Activated CD4-positive, alpha-beta T cell treated with anti-CD3 and anti-CD28 coated beads, Interleukin-2, amount 10 ng/mL, durations not matched to agents 7 days and 5 days (primary cell): Measurements from ENCODE around the gene PBX3. TPM values are rescaled to one million over a fixed set of nuclear protein-coding genes. Genes with fewer than 3 reads are reported as not detected.

ENCODE experiments used
- CTCF ChIA-PET: fragments of 350-600 bp; sonication (Branson Sonifier 250); formaldehyde crosslinking; loops from one replicate; lab custom pipeline; 2021; ENCODE audit warnings: antibody characterized with exemption; lab: Charles Lee
- POLR2A ChIA-PET: fragments of 350-600 bp; sonication (Branson Sonifier 250); formaldehyde crosslinking; loops from one replicate; lab custom pipeline; 2021; ENCODE audit warnings: antibody characterized with exemption; lab: Charles Lee
- DNase-seq: peaks from one replicate; pipeline ENCODE4 v3.0.0-alpha.2; 2020
- H3K27ac Mint-ChIP-seq: one replicate; pipeline ENCODE4 v1.8.0; 2021; ENCODE audit warnings: mild to moderate bottlenecking, moderate library complexity, mixed read lengths
- H3K27me3 Mint-ChIP-seq: one replicate; pipeline ENCODE4 v1.8.0; 2021; ENCODE audit warnings: mixed read lengths
- H3K36me3 Mint-ChIP-seq: one replicate; pipeline ENCODE4 v1.8.0; 2021; ENCODE audit warnings: low read depth, mixed read lengths
- H3K4me1 Mint-ChIP-seq: one replicate; pipeline ENCODE4 v1.8.0; 2021; ENCODE audit warnings: mixed read lengths
- H3K4me3 Mint-ChIP-seq: one replicate; pipeline ENCODE4 v1.8.0; 2021; ENCODE audit warnings: mild to moderate bottlenecking, moderate library complexity, mixed read lengths
- H3K9me3 Mint-ChIP-seq: one replicate; pipeline ENCODE4 v1.8.0; 2021; ENCODE audit warnings: mixed read lengths
- total RNA-seq, 2 experiments: library from RNA; stranded (reverse); gene quantifications; one replicate each; pipeline ENCODE4 v1.2.3, GENCODE V29; 2021

PBX3 gene
- total RNA-seq, 2 experiments from 2014 or later, result 21.5 to 22.5 TPM

DNA sequence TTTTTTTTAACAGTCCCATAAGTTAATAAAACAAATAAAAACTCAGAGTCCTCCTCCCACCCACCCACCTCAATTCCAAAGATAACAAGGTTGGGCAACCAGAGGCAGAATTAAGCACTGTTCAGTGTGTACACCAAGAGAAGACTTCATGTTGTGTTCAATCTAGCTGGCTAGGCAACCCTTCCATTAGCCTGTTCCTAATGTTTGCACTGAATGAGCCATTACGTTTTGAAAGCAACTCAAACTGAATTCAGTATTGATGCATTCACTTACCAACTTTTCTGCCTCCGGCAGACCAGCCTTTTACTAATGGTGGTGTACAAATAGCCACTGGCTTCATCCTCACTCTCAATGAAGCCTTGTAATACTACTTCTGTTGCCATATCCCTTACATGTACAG is 47.5 kb downstream of the PBX3 start:
- no peaks in the 10 kb centered on the region for H3K36me3 Mint-ChIP-seq
- DNase-seq, result no peak
- H3K9me3 Mint-ChIP-seq, result no peaks in the 10 kb centered on the region
- ChIA-PET CTCF (interaction anchor here (0.6 kb wide), 1 partner anchor 387 kb away, joined by 3 read pairs; no protein-coding TSS in a partner anchor), POLR2A (no interaction called here)
- no peaks in the 10 kb centered on the region for H3K4me1 Mint-ChIP-seq
- no peaks in the 10 kb centered on the region for H3K27me3 Mint-ChIP-seq
- no peak overlapping the region for H3K4me3 Mint-ChIP-seq
- no peak overlapping the region for H3K27ac Mint-ChIP-seq

DNA sequence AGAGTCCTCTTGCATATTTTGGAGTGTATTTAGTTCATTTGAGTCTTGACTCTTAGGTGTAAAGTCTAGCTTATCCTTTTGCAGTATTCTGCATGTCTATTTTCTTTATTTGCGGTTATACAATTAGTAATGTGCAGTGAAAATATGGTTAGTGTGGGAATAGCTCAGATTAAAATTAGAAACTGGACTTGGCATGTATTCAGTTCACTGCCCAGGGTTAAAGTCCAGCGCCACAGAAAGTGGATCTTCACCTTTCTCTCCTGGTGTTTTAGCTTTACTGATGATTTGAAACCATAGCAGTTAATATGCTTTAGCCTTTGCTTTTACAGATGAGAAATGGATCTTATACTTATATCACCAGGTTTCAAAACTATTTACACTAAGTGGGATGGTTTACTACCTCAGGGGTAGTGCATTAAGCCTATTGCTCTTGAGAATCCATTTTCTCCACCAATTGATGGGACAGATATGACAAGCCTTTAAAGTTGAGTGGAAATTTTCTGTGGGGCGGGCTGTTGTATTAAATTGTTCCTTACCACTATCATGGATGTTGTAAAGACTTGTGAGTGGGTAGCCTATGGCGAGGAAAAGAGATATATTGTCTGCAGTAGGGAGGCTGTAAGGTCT is 48.9 kb downstream of the PBX3 start:
- no peaks in the 10 kb centered on the region for H3K36me3 Mint-ChIP-seq
- POLR2A ChIA-PET, result no interaction called here
- H3K4me3 Mint-ChIP-seq, result no peak overlapping the region

DNA sequence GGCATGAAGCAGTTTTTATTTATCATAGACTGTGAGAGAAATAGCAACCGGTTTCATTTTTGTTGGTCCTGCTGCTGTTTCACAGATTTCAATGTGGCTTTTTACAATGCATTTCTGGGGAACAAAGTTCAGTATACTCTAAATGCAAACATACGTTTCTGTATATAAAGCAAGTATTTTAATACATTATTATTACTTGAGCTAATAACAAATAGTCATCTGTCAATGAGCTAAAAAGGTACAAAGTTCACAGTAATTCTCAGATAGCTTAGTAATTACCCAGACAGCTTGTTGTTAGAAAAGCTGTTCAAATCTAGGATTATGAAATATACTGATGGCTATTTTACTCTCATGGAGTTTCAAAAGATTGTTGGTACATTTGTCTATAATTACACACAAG is 50.8 kb downstream of the PBX3 start:
- no peaks in the 10 kb centered on the region for H3K4me1 Mint-ChIP-seq
- H3K27me3 Mint-ChIP-seq, result no peaks in the 10 kb centered on the region
- no peak overlapping the region for H3K4me3 Mint-ChIP-seq
- no peak for DNase-seq
- H3K27ac Mint-ChIP-seq, result no peak overlapping the region
- H3K36me3 Mint-ChIP-seq, result no peaks in the 10 kb centered on the region
- POLR2A ChIA-PET, result no interaction called here
- no peaks in the 10 kb centered on the region for H3K9me3 Mint-ChIP-seq
- CTCF ChIA-PET, result no interaction called here

More for the DNA sequence above, 48.9 kb downstream of the PBX3 start:
- H3K27me3 Mint-ChIP-seq, result no peaks in the 10 kb centered on the region
- CTCF ChIA-PET, result no interaction called here
- H3K4me1 Mint-ChIP-seq, result no peaks in the 10 kb centered on the region
- no peak overlapping the region for H3K27ac Mint-ChIP-seq
- no peak for DNase-seq
- no peaks in the 10 kb centered on the region for H3K9me3 Mint-ChIP-seq

DNA sequence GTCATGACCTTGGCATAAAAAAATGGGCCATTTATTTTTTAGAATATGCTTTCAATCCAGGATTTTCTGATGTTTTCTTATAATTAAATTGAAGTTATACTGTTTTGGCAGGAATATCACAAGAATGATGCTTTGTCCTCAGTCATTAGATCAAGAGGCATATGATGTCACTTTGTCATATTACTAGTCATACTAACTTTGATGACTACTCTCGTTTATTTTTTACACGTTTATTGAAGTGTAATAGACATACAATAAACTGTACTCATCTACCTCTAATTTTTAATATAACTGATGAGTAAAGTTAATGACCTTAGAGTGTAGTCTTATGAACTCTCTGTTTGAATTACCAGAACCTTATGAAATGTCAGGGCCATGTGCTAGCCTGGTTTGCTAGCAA is 56.4 kb downstream of the PBX3 start:
- H3K27ac Mint-ChIP-seq, result no peak overlapping the region
- H3K4me3 Mint-ChIP-seq, result no peak overlapping the region
- no peaks in the 10 kb centered on the region for H3K4me1 Mint-ChIP-seq
- H3K27me3 Mint-ChIP-seq, result no peaks in the 10 kb centered on the region
- CTCF ChIA-PET, result interaction anchor here (1.0 kb wide), 1 partner anchor 10 kb away, joined by 3 read pairs; no protein-coding TSS in a partner anchor
- no peaks in the 10 kb centered on the region for H3K36me3 Mint-ChIP-seq
- POLR2A ChIA-PET, result no interaction called here
- DNase-seq, result no peak
- H3K9me3 Mint-ChIP-seq, result no peaks in the 10 kb centered on the region

DNA sequence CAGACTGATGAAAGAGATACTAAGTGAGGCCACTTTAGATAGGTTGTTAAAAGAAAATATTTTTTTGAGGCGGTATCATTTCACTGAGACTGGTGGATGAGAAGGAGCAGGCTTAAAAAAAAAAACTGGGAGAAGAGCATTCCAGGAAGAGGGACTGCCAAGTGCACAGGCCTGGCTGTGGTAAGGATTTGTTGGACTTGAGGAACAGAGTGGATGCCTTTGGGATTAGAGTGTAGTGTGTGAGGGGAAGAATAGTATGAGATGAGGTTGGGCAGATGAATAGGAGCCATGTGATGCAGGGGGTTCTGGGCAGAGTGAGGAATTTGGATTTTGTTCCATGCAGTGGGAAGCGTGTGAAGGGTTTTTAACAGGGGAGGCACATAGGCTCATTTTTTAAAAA is 57.9 kb downstream of the PBX3 start:
- Mint-ChIP-seq H3K27ac (no peak overlapping the region), H3K9me3 (no peaks in the 10 kb centered on the region), H3K36me3 (no peaks in the 10 kb centered on the region), H3K4me1 (no peaks in the 10 kb centered on the region), H3K27me3 (no peaks in the 10 kb centered on the region), H3K4me3 (no peak overlapping the region)
- DNase-seq, result no peak
- CTCF ChIA-PET, result interaction anchor here (0.7 kb wide), 1 partner anchor 1005 kb away, joined by 3 read pairs; no protein-coding TSS in a partner anchor
- POLR2A ChIA-PET, result no interaction called here

DNA sequence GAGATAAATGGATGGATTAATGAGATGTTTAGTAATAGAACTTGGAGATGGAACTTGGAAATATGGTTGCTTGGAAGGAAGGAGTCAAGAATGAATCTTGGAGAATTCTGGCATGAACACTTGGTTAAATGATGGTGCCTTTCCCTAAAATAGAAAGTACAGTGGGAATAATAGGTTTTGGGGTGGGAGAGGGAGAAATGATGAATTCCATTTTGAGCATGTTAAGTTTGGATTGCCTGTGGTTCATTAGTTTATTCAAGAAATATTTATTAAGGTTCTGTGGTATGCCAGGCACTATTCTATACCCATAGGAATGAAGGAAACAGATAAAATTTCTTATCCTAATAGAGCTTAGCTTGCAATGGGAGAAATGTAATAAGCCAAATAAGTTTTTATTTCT is 58.4 kb downstream of the PBX3 start:
- no peak overlapping the region for H3K27ac Mint-ChIP-seq

DNA sequence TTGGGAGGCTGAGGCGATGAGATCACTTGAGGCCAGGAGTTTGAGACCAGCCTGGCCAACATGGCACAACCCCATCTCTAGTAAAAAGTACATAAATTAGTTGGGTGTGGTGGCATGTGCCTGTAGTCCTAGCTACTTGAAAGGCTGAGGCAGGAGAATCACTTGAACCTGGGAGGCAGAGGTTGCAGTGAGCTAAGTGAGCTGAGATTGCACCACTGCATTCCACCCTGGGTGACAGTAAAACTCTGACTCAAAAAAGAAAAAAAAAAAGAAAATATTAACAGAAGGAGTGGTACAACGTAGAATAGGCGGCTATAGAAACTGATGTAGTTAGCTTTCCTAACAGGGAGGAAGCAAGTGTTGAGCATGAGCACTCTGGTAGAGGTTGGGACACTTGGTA is 59.9 kb downstream of the PBX3 start:
- Mint-ChIP-seq H3K4me1 (no peaks in the 10 kb centered on the region), H3K9me3 (no peaks in the 10 kb centered on the region), H3K27me3 (no peaks in the 10 kb centered on the region), H3K36me3 (no peaks in the 10 kb centered on the region), H3K4me3 (no peak overlapping the region), H3K27ac (no peak overlapping the region)
- POLR2A ChIA-PET, result no interaction called here
- no peak for DNase-seq
- CTCF ChIA-PET, result no interaction called here

More for the DNA sequence above, 58.4 kb downstream of the PBX3 start:
- no peaks in the 10 kb centered on the region for H3K36me3 Mint-ChIP-seq
- H3K4me3 Mint-ChIP-seq, result no peak overlapping the region
- no peaks in the 10 kb centered on the region for H3K9me3 Mint-ChIP-seq
- ChIA-PET CTCF (no interaction called here), POLR2A (no interaction called here)
- H3K4me1 Mint-ChIP-seq, result no peaks in the 10 kb centered on the region
- no peak for DNase-seq
- H3K27me3 Mint-ChIP-seq, result no peaks in the 10 kb centered on the region

DNA sequence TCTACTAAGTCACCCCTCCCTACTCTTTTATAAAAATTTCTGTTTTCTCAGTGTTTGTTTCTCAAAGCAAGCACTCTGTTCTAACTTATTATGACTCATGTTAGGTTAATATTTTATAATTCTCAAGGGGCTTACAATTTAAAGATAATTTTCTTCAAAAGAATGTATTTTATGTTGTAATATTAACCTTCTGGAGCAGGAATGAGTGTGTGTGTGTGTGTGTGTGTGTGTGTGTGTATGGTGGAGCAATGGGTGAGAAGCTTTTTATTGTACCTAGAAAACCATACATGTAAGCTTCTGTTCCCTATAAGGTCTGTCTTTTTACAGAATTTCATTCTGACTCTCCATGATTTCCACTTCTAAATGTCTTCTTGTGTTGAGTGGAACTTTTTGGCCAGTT is 63.0 kb downstream of the PBX3 start:
- H3K4me3 Mint-ChIP-seq, result no peak overlapping the region
- ChIA-PET CTCF (interaction anchor here (0.5 kb wide), 1 partner anchor 302 kb away, joined by 3 read pairs; no protein-coding TSS in a partner anchor), POLR2A (no interaction called here)
- no peaks in the 10 kb centered on the region for H3K27me3 Mint-ChIP-seq
- H3K27ac Mint-ChIP-seq, result no peak overlapping the region
- H3K4me1 Mint-ChIP-seq, result no peaks in the 10 kb centered on the region
- H3K9me3 Mint-ChIP-seq, result no peaks in the 10 kb centered on the region
- no peak for DNase-seq
- no peaks in the 10 kb centered on the region for H3K36me3 Mint-ChIP-seq

DNA sequence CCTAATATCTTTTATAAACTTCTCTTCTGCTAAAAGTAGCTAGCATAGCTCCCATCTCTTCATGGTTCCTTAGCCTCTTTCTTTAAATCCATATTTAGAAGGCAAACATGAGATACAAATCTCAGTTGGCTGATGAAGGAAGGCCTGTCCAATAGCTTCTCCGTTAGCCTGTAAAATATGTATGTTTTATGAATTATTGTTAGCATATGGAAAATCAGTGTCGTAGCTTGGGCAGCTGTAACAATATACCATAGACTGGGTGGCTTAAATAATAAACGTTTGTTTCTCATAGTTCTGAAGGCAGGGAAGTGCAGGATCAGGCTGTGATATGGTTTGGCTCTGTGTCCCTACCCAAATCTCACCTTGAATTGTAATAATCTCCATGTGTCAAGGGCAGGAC is 63.8 kb downstream of the PBX3 start:
- Mint-ChIP-seq H3K36me3 (no peaks in the 10 kb centered on the region), H3K4me1 (no peaks in the 10 kb centered on the region), H3K27me3 (no peaks in the 10 kb centered on the region), H3K9me3 (no peaks in the 10 kb centered on the region), H3K27ac (no peak overlapping the region), H3K4me3 (no peak overlapping the region)
- POLR2A ChIA-PET, result no interaction called here
- CTCF ChIA-PET, result no interaction called here
- no peak for DNase-seq

DNA sequence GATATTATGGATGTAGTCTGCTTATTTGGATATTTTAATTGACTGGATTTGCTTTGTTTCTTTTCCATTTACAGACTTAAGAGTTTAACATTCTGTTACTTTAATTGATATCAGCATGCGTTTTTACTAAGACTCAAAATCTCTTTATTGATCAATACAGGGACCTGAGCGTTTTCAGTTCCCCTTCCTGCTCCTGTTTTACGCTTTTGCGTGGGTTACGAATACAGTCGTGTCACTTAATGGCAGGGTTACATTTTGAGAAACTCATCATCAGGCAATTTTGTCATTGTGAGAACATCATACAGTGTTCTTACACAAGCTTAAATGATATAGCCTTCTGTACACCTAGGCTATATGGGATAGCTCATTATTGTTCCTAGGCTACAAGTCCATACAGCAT is 65.2 kb downstream of the PBX3 start:
- no peak for DNase-seq
- H3K27me3 Mint-ChIP-seq, result no peaks in the 10 kb centered on the region
- POLR2A ChIA-PET, result no interaction called here
- H3K4me1 Mint-ChIP-seq, result no peaks in the 10 kb centered on the region
- CTCF ChIA-PET, result interaction anchor here (1.2 kb wide), 1 partner anchor 8 kb away, joined by 3 read pairs; no protein-coding TSS in a partner anchor
- H3K4me3 Mint-ChIP-seq, result no peak overlapping the region
- no peak overlapping the region for H3K27ac Mint-ChIP-seq
- H3K36me3 Mint-ChIP-seq, result no peaks in the 10 kb centered on the region
- no peaks in the 10 kb centered on the region for H3K9me3 Mint-ChIP-seq

DNA sequence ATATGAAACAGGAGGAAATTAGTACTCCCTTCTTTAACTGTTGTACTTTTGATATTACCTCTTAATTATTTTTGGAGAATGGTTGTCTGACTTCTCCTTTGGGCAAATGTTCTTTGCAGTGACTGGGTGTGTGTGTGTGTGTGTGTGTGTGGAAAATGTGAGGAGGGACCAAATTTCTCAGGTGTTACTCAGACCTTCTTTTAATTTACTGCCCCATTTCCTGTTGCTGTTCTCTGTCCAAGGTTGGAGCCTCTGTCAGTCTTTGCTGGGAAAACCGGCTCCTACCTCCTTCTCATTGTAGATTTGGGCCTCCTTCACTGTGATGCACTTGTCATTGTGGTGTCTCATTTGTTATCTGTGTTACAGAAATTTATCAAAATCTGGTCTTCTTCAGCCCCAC is 68.4 kb downstream of the PBX3 start:
- no peaks in the 10 kb centered on the region for H3K4me1 Mint-ChIP-seq

DNA sequence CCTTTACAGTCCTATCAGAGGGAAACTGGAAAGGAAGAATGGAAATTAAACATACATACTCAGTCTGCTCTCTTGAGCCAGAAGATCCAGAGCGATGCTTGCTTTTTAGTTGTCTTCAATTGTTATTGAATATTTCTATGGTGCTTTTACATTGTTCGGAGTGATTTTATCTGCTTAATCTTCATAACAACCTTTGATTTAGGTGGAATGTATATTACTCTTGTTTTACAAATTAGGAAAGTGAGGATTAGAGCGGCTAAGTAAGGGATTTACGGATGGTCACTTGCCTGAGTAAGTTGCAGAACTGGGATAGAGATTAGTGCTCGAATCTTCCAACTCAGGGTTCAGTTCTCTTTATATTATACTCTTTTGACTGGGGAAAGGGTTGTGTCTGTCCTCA is 69.1 kb downstream of the PBX3 start:
- POLR2A ChIA-PET, result no interaction called here
- DNase-seq, result no peak
- Mint-ChIP-seq H3K4me1 (no peaks in the 10 kb centered on the region), H3K4me3 (no peak overlapping the region), H3K9me3 (no peaks in the 10 kb centered on the region), H3K27me3 (no peaks in the 10 kb centered on the region), H3K27ac (no peak overlapping the region), H3K36me3 (no peaks in the 10 kb centered on the region)
- CTCF ChIA-PET, result no interaction called here

More for the DNA sequence above, 68.4 kb downstream of the PBX3 start:
- Mint-ChIP-seq H3K27me3 (no peaks in the 10 kb centered on the region), H3K9me3 (no peaks in the 10 kb centered on the region), H3K36me3 (no peaks in the 10 kb centered on the region), H3K4me3 (no peak overlapping the region), H3K27ac (no peak overlapping the region)
- DNase-seq, result no peak
- ChIA-PET CTCF (no interaction called here), POLR2A (no interaction called here)

DNA sequence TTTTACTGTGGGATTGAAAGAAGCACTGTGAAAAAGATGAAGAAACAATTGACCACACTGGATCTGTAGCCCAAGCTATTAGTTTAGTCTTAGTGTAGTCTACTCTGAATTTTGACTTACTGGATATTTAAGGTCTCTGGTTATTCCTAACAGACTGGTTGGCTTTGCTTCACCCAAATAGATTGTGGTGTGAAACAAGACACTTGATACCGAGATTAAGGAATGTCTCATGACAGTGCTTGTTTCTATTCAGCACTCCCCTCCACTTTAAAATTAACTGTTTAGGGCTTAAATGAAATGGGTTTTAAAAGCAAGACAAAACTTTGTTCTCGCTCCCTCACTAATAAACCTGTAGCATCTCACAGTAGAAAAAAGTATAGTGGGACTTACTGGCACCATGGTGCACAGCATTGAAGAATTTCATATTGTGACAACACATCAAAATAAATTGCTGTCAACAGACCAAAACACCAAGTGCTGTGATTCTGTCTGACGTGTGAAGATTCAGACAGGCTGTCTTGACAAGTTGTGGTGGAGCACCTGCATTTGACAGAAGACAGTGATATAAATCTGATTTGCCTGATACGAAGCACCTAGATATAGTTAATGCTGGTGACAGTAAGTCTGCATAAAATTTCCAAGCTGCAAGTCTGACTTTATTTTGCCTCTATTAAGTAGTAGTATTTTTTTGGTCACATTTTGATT is 73.1 kb downstream of the PBX3 start:
- no peaks in the 10 kb centered on the region for H3K27me3 Mint-ChIP-seq
- DNase-seq, result no peak
- H3K9me3 Mint-ChIP-seq, result no peaks in the 10 kb centered on the region
- POLR2A ChIA-PET, result no interaction called here
- H3K4me1 Mint-ChIP-seq, result peaks cover 23% of the 10 kb centered on the region
- H3K4me3 Mint-ChIP-seq, result no peak overlapping the region
- CTCF ChIA-PET, result no interaction called here
- no peaks in the 10 kb centered on the region for H3K36me3 Mint-ChIP-seq
- no peak overlapping the region for H3K27ac Mint-ChIP-seq
